Ovary (tissue), 9 donors: ENCODE data around the gene RAVER2. TPM values are rescaled to one million over a fixed set of nuclear protein-coding genes. Genes with fewer than 3 reads are reported as not detected.
A peak's percentile ranks its signal among the peaks of the same experiment; 100 is the strongest.
"Not testable (repeated sequence)": the region's sequence is repeated elsewhere in the genome, so short reads cannot be mapped to it uniquely, and the experiment has no call there.

Source experiments
- DNase-seq, 5 donors: peaks; one replicate each; pipeline ENCODE4 v3.0.0-alpha.2; 2019 to 2020
- H3K27ac ChIP-seq, 2 donors: fragments of 200-600 bp; one replicate each; pipeline versions ENCODE4 v1.5.1 to v1.8.0; 2019 to 2022
- H3K27me3 ChIP-seq: fragments of 200-600 bp; one replicate; pipeline ENCODE4 v1.8.0; 2022
- H3K36me3 ChIP-seq: fragments of 200-600 bp; sonication (generic); one replicate; pipeline ENCODE4 v1.5.1; 2019
- H3K4me1 ChIP-seq: one replicate; pipeline ENCODE4 v1.8.1; 2013; ENCODE audit warnings: mild to moderate bottlenecking, moderate library complexity; ENCODE audit not compliant: insufficient read depth
- H3K4me3 ChIP-seq: fragments of 200-600 bp; sonication (generic); one replicate; pipeline ENCODE4 v1.5.1; 2017
- H3K9me3 ChIP-seq, 2 donors: fragments of 200-600 bp in 1 of 2; sonication (generic) in 1 of 2; one replicate each; pipeline versions ENCODE4 v1.5.1 to v1.8.1; 2013 to 2019; ENCODE audit warnings: mild to moderate bottlenecking in 1 of 2, moderate library complexity in 1 of 2
- EP300 ChIP-seq: sonication (generic); formaldehyde crosslinking; IDR thresholded peaks from one replicate; pipeline ENCODE4 v1.6.1; 2017; ENCODE audit warnings: antibody characterized with exemption
- POLR2A ChIP-seq: fragments of 450-650 bp; IDR thresholded peaks from one replicate; pipeline ENCODE4 v1.6.1; 2017; ENCODE audit warnings: antibody characterized with exemption, mild to moderate bottlenecking, moderate library complexity
- WGBS, 3 donors: extraction: QIAGEN DNeasy Blood & Tissue Kit in 1 of 3; methylation state at CpG; one replicate each; pipeline versions ENCODE4 v1.1.5 to v1.1.7; 2013 to 2017; 5-methylcytosine and 5-hydroxymethylcytosine counted together
- intact Hi-C, 4 donors: fragments of 100-400 bp; cut with DNase I; formaldehyde crosslinking; loops; one replicate each; pipeline versions ENCODE4 v1.11.0 to v1.15.1; 2022 to 2023
- polyA plus RNA-seq, 2 donors: library from polyadenylated mRNA; stranded (reverse); fragments of 200-250 nt in 1 of 2; fragments of 350-450 nt in 1 of 2; fragmentation: Illumina TruSeq in 1 of 2; extraction: RNeasy Lipid Tissue Mini Kit (QIAGEN cat#74804) in 1 of 2; gene quantifications; one replicate each; pipeline ENCODE4 v1.2.3, GENCODE V29; 2013 to 2014
- total RNA-seq, 7 donors: library from RNA; depleted of rRNA in 2 of 7; stranded (reverse); fragments of >200 nt in 2 of 7; fragmentation: NEBNext Ultra II Directional in 3 of 7; extraction: Animal tissue kit (Norgen Biotek cat#: 25700) in 3 of 7; gene quantifications; one replicate each; pipeline versions ENCODE4 v1.1.0 to v1.2.4, GENCODE V29; 2016 to 2023
- TF ChIP-seq, protein P1 (sequence below), 3 donors: fragments of 450-650 bp in 2 of 3; fragments of 200-600 bp in 1 of 3; IDR thresholded peaks; one replicate each; pipeline versions ENCODE4 v1.5.1 to v1.8.0; 2016 to 2022; ENCODE audit warnings: antibody characterized with exemption in 3 of 3, mild to moderate bottlenecking in 1 of 3
- donor health status: DM: no; HTN: no; CAD: no; lungs with moderate emphysema.
- donor health status: DM: no; HTN: no; CAD: no.
- donor health status: Bipolar disorder and iron deficiency.
- donor health status: DM: yes; HTN: yes; CAD: no.
- donor health status: DM: no; HTN: no; CAD: no.
- donor health status: DM: yes; HTN: yes; CAD: no.

RAVER2 gene
- total and polyA plus RNA-seq, 9 donors: 5.0 to 10.7 (median 7.9) TPM

DNA sequence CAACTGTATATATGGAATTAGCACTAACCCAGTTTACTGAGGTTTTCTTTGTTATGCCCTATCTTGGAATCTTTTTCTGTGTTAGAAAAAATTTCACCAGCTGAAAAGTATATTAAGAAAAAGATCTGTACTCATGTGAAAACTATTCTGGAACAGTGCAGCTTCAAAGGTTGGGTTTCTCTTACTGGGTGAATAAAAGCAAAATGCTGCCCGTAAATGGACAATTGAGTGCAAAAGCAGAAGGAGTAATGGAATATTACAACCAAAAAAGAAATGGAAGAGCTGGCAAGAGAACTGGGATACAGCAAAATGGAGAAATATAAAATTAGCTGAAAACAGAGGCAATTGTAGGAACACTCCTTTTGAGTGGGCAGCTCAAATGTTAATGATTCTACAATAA is 17.0 kb upstream of the RAVER2 start:
- no peak overlapping the region for H3K27ac ChIP-seq

DNA sequence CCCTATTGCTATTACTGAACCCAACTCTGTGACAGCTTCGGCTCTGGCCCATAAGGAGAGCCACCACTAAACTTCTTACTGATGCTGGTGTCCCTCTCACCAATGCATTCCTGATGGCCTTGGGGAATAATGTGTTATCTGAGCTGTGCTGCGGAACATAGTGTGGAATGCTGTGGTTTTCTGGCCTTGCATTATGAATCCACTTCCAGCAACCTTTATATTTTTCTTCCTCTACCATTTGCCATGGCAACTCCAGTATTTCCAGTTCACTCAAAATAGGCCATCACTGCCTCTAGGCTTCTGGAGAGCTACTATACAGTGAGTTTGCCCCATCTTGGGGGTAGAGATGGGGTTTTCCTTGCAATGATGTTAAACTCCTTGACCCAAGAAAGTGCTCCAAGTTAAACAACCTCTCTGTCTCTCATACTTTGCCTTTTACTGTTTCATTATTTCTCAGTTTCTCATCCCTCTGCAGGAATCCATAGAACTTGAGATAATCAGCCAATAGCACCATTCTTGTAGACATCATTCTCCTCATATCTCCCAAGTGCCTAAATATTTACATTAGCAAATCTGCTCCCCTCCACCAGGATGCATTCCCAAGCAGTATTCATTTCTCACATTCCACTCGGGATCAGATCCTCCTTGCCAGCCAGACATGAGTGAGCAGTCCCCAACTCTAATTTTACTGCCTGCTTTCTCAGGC is 11.1 kb upstream of the RAVER2 start:
- WGBS, 3 donors: 50 to 63% (median 60%) methylated on average over 3 of the region's 3 CpGs
- Histone ChIP-seq H3K4me1 (no peaks in the 10 kb centered on the region), H3K27ac (no peak overlapping the region), H3K9me3 (no peaks in the 10 kb centered on the region), H3K27me3 (no peaks in the 10 kb centered on the region), H3K4me3 (no peak overlapping the region), H3K36me3 (no peaks in the 10 kb centered on the region)
- intact Hi-C loops: no loop called here
- TF ChIP-seq EP300 (no peak), POLR2A (no peak)
- TF ChIP-seq, protein P1, sequence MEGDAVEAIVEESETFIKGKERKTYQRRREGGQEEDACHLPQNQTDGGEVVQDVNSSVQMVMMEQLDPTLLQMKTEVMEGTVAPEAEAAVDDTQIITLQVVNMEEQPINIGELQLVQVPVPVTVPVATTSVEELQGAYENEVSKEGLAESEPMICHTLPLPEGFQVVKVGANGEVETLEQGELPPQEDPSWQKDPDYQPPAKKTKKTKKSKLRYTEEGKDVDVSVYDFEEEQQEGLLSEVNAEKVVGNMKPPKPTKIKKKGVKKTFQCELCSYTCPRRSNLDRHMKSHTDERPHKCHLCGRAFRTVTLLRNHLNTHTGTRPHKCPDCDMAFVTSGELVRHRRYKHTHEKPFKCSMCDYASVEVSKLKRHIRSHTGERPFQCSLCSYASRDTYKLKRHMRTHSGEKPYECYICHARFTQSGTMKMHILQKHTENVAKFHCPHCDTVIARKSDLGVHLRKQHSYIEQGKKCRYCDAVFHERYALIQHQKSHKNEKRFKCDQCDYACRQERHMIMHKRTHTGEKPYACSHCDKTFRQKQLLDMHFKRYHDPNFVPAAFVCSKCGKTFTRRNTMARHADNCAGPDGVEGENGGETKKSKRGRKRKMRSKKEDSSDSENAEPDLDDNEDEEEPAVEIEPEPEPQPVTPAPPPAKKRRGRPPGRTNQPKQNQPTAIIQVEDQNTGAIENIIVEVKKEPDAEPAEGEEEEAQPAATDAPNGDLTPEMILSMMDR (IDR thresholded peaks at IDR 0.05): no peak
- no peak for DNase-seq

More for the DNA sequence above, 17.0 kb upstream of the RAVER2 start:
- Histone ChIP-seq H3K27me3 (no peaks in the 10 kb centered on the region), H3K9me3 (no peaks in the 10 kb centered on the region), H3K4me3 (no peak overlapping the region), H3K36me3 (no peaks in the 10 kb centered on the region), H3K4me1 (no peaks in the 10 kb centered on the region)
- intact Hi-C loops: no loop called here
- DNase-seq: no peak
- TF ChIP-seq, protein P1 (IDR thresholded peaks at IDR 0.05): no peak
- no peak for TF ChIP-seq POLR2A
- no peak for TF ChIP-seq EP300
- WGBS, 3 donors: 73 to 80% (median 75%) methylated on average over 1 of the region's 1 CpG

DNA sequence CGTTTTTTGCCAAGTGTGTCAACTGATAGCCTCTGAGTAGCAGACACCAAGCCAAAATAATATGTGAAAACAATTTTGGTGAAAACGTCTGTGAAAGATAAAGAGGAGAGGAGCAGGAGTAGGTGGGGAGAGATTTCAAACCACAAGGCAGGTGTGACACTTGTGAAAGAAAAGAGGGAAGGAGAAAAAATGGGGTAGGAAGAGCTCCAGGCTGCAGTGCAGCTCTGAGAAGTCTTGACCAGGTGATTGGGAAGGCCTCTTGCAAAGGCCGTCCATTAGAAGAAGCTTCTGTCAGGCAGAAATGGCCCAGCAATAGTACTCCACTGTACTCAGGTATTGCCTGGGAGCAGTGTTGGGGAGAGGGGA is 10.6 kb upstream of the RAVER2 start:
- WGBS, 3 donors: 41 to 44% (median 43%) methylated on average over 3 of the region's 3 CpGs
- DNase-seq: no peak
- intact Hi-C loops: no loop called here
- no peak overlapping the region for H3K27ac ChIP-seq
- no peaks in the 10 kb centered on the region for H3K27me3 ChIP-seq
- no peaks in the 10 kb centered on the region for H3K9me3 ChIP-seq
- H3K4me1 ChIP-seq: no peaks in the 10 kb centered on the region
- TF ChIP-seq, protein P1 (IDR thresholded peaks at IDR 0.05): no peak
- TF ChIP-seq EP300: no peak
- TF ChIP-seq POLR2A: no peak
- H3K4me3 ChIP-seq: no peak overlapping the region
- no peaks in the 10 kb centered on the region for H3K36me3 ChIP-seq

DNA sequence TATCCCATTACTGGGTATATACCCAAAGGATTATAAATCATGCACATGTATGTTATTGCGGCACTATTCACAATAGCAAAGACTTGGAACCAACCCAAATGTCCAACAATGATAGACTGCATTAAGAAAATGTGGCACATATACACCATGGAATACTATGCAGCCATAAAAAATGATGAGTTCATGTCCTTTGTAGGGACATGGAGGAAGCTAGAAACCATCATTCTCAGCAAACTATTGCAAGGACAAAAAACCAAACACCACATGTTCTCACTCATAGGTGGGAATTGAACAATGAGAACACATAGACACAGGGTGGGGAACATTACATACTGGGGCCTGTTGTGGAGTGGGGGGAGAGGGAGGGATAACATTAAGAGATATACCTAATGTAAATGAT is 4.2 kb upstream of the RAVER2 start:
- H3K4me3 ChIP-seq, H3K36me3 ChIP-seq, H3K4me1 ChIP-seq, H3K27me3 ChIP-seq, H3K27ac ChIP-seq, DNase-seq, H3K9me3 ChIP-seq, intact Hi-C loops: not testable (repeated sequence)
- 92 to 98% (median 97%) methylated on average over 1 of the region's 1 CpG for WGBS, 3 donors

GRCh38 chr1:64743954-64744491 is 852 bp upstream of the RAVER2 start:
- DNase-seq: peak in 2 of 5 donors; percentile 19 to 33
- Histone ChIP-seq H3K9me3 (no peaks in the 10 kb centered on the region), H3K27me3 (no peaks in the 10 kb centered on the region), H3K36me3 (no peaks in the 10 kb centered on the region), H3K27ac (no peak overlapping the region), H3K4me1 (no peaks in the 10 kb centered on the region), H3K4me3 (peak overlapping the region; percentile 85)
- intact Hi-C loops: no loop called here
- TF ChIP-seq POLR2A (no peak), EP300 (no peak)
- TF ChIP-seq, protein P1 (IDR thresholded peaks at IDR 0.05): no peak
- 11 to 18% (median 12%) methylated on average over 4 of the region's 4 CpGs for WGBS, 3 donors
